Adipocyte (in vitro differentiated cells): ENCODE results near the gene FREM1.
A peak's percentile ranks its signal among the peaks of the same experiment; 100 is the strongest.

Experiments
- DNase-seq: peaks from one replicate; pipeline ENCODE4 v3.0.0-alpha.2; 2015; ENCODE audit warnings: low read depth
- H3K27me3 ChIP-seq: replicated peaks from 2 replicates; pipeline ENCODE4 v1.7.0; 2013; ENCODE audit warnings: mild to moderate bottlenecking, low read length, moderate library complexity; ENCODE audit not compliant: control insufficient read depth, insufficient read depth
- H3K36me3 ChIP-seq: 2 replicates; pipeline ENCODE4 v1.7.0; 2013; ENCODE audit warnings: low read length, mild to moderate bottlenecking, moderate library complexity; ENCODE audit not compliant: control insufficient read depth, insufficient read depth, severe bottlenecking
- H3K4me1 ChIP-seq: 2 replicates; pipeline ENCODE4 v1.7.0; 2013; ENCODE audit warnings: mild to moderate bottlenecking, low read length, moderate library complexity; ENCODE audit not compliant: control insufficient read depth, insufficient read depth
- H3K4me3 ChIP-seq: 2 replicates; pipeline ENCODE4 v1.7.0; 2013; ENCODE audit warnings: mild to moderate bottlenecking, low read length, moderate library complexity
- H3K9ac ChIP-seq: 2 replicates; pipeline ENCODE4 v1.7.0; 2013; ENCODE audit warnings: mild to moderate bottlenecking, low read length, moderate library complexity
- H3K9me3 ChIP-seq: 2 replicates; pipeline ENCODE4 v1.7.0; 2013; ENCODE audit warnings: mild to moderate bottlenecking, low read length, moderate library complexity; ENCODE audit not compliant: control insufficient read depth

FREM1 gene, protein sequence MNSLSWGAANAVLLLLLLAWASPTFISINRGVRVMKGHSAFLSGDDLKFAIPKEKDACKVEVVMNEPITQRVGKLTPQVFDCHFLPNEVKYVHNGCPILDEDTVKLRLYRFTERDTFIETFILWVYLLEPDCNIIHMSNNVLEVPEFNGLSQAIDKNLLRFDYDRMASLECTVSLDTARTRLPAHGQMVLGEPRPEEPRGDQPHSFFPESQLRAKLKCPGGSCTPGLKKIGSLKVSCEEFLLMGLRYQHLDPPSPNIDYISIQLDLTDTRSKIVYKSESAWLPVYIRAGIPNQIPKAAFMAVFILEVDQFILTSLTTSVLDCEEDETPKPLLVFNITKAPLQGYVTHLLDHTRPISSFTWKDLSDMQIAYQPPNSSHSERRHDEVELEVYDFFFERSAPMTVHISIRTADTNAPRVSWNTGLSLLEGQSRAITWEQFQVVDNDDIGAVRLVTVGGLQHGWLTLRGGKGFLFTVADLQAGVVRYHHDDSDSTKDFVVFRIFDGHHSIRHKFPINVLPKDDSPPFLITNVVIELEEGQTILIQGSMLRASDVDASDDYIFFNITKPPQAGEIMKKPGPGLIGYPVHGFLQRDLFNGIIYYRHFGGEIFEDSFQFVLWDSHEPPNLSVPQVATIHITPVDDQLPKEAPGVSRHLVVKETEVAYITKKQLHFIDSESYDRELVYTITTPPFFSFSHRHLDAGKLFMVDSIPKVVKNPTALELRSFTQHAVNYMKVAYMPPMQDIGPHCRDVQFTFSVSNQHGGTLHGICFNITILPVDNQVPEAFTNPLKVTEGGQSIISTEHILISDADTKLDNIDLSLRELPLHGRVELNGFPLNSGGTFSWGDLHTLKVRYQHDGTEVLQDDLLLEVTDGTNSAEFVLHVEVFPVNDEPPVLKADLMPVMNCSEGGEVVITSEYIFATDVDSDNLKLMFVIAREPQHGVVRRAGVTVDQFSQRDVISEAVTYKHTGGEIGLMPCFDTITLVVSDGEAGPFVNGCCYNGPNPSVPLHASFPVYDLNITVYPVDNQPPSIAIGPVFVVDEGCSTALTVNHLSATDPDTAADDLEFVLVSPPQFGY (N-terminal part only)

DNA sequence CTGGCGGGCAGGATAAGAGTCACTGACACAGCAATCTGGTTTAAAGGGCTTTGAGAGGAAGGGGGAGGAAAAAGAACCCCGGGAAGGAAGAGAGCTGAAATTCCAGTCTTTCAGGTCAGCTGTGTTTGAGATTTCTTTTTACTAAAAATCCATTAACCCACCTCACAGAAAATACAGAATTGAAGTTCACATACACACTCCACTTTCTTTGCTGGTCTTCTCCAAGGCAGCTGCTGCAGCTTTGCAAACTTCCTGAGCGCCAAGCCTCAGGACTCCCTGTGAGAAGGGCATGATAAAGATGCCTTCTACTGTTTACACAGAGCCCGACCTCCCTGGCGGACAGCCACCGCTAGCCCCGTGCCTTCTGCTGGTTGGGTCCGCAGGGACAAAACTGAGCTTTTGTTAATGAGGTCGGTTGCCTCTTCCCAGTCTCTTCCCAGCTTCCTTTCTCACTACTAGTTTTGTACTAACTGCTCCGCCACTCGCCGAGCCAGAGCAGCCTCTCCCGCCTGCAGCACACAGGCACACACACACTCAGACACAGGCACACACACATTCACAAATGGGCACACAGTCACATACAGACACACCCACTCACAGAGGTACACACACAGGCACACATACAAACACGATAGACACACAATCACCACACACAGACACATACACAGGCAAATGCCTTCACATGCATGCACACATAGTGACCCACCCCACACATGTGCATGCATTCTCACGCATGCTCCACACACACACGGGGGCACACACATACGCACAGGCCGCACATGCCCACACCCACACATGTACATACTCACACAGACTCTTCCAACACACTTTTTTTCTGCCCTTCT, at the start of gene FREM1:
TSS of gene FREM1 (minus strand) at position 468 of the 845 bp plus-strand sequence. CDS start 41,451 bp downstream, outside the sequence.
- no peaks in the 10 kb centered on the region for H3K9me3 ChIP-seq
- peak; percentile 7 for DNase-seq
- H3K4me1 ChIP-seq, result peaks cover 22% of the 10 kb centered on the region
- H3K9ac ChIP-seq, result peak within 1 kb of the TSS; percentile 59
- no peaks in the 10 kb centered on the region for H3K36me3 ChIP-seq
- H3K4me3 ChIP-seq, result peak within 1 kb of the TSS; percentile 75
- H3K27me3 ChIP-seq, result no peaks in the 10 kb centered on the region

DNA sequence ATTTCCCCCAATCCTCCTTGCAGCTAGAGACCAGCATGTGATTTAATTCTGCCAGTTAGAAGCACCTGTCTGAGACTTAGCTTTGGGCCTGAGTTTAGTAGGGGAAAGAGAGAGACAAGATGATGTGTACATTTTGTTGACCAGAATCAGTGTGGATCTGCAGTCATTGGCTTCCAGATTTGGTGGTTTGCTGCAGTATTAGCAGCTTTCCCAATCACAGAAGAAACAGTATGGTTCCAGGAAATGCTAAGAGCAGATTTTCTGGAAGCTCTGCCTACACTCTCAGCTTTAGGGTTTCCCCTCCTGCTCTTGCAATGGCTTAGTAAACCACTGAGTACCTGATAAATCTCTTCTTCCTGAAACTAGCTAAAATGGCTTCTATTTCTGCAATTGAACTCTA, 48.8 kb upstream of the FREM1 start:
- Histone ChIP-seq H3K4me3 (no peak overlapping the region), H3K9ac (no peak overlapping the region), H3K36me3 (no peaks in the 10 kb centered on the region), H3K4me1 (peaks cover 17% of the 10 kb centered on the region), H3K27me3 (no peaks in the 10 kb centered on the region), H3K9me3 (no peaks in the 10 kb centered on the region)
- no peak for DNase-seq

DNA sequence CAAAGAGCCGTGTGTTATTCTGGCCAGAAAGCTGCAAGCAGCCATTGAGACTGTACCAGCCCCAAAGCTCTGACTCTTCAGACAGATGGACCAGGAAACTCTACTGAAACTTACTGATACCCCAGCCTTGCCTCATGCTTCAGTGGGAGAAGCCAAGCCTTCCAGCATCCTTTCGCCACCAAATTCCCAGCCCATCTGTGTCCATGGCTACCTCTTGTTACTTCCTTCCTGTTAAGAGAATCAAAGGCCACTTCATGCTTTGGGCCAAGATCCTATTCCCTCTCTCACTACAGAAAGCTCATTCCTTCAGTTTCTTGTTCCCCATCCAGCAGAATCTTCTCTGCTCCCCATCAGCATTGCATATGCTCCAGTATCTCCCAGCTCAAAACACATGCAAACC, 46.9 kb upstream of the FREM1 start:
- H3K9ac ChIP-seq, result no peak overlapping the region
- H3K9me3 ChIP-seq, result no peaks in the 10 kb centered on the region
- no peaks in the 10 kb centered on the region for H3K36me3 ChIP-seq
- no peak overlapping the region for H3K4me3 ChIP-seq
- H3K27me3 ChIP-seq, result no peaks in the 10 kb centered on the region
- peaks cover 7% of the 10 kb centered on the region for H3K4me1 ChIP-seq
- DNase-seq, result no peak

DNA sequence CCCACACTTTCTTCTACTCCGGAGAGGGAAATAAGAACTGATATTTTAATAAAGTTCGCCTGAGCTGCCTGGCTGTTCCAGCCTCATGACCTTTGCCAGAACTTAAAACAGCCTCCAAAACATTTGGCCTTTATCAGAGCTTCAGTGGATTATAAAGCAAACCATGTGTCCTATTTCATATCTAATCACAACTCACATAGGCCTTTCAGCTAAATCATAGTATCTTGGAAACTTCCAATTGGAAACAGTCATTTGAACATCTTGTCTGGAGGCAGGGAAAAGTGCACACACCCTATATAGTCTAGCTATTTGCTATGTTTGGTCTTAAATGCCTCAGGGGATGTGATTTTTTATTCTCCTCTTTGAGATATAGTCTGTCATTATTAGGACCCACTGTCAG, 46.0 kb upstream of the FREM1 start:
- no peak overlapping the region for H3K4me3 ChIP-seq
- H3K9ac ChIP-seq, result no peak overlapping the region
- no peaks in the 10 kb centered on the region for H3K36me3 ChIP-seq
- peaks cover 2% of the 10 kb centered on the region for H3K4me1 ChIP-seq
- no peaks in the 10 kb centered on the region for H3K9me3 ChIP-seq
- DNase-seq, result no peak
- no peaks in the 10 kb centered on the region for H3K27me3 ChIP-seq

DNA sequence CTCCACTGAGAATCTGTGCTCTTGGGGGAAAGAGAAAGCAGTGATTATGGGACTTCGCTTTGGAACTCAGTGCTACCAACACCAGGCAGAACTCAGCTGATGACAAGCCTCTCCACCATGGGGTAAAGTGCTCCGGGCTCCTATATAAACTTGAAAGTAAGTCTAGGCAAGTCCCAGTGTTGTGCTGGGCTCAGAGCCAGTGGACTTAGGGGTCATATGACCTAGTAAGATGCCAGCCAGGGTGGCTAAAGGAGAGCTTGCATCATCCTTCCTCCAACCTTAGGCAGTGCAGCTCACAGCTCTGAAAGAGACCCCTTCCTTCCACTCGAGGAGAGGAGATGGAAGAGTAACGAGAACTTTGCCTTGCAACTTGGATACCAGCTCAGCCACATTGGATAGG, 35.1 kb upstream of the FREM1 start:
- no peaks in the 10 kb centered on the region for H3K9me3 ChIP-seq
- no peaks in the 10 kb centered on the region for H3K36me3 ChIP-seq
- no peak overlapping the region for H3K4me3 ChIP-seq
- H3K9ac ChIP-seq, result no peak overlapping the region
- DNase-seq, result no peak
- no peaks in the 10 kb centered on the region for H3K27me3 ChIP-seq
- H3K4me1 ChIP-seq, result peaks cover 11% of the 10 kb centered on the region

DNA sequence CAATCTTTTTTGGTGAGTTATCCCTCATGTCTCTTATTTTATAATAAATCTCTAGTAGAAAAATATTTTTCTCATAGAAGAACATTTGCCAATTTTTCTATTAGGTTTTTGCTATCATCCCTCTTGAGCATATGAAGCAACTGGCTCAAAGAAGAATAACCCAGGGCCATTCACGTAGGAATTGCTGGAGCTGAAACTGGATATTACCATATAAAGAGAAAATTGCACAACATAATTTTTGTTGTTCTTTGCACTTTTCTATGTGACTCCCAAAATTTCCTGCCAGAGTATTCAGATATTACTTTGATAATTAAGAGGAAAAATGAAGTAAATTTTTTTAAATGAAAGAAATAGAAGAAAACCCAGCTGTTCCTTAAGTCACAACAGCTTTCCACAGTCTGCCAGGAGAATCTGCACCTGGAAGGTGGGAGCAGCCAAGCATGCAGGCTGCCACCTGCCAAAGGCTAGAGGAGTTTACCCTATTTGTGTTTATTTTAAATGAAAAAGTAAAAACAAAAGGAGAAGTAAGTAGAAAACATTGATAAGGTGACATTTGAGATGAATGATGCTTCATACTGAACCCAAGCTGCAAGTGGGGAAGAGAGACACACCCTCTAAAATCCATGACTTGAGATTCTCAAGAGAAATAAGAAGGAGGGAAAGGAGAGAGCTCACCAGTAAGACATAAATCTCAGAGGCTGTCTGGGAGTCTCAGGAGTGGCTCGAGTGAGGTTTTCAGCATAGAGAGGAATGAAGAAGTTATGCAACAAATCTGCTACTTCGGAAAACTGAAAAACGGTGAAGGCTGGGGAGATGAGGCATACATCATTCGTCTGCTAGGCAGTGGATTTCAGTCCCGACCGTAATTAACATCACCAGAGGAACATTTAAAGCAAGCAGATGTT, 31.5 kb upstream of the FREM1 start:
- DNase-seq, result peak; percentile 8

DNA sequence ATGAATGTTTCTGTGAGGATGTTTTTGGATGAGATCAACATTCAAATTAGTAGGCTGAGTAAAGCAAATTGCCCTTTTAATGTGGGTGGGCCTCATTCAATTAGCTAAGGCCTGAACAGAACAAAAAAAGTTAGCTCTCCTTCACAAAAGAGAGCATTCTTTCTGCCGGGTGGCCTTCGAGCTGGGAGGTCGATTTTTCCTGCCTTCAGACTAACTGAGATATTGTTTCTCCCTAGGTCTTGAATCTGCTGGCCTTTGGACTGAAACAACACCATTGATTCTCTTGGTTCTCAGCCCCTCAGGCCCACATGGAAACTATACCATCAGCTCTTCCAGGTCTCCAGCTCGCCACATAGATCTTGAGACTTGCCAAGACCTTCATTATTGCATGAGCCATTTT, 29.1 kb upstream of the FREM1 start:
- Histone ChIP-seq H3K27me3 (no peaks in the 10 kb centered on the region), H3K4me3 (no peak overlapping the region), H3K36me3 (no peaks in the 10 kb centered on the region), H3K9me3 (no peaks in the 10 kb centered on the region), H3K4me1 (peaks cover 11% of the 10 kb centered on the region), H3K9ac (no peak overlapping the region)
- no peak for DNase-seq

More for the DNA sequence above, 31.5 kb upstream of the FREM1 start:
- Histone ChIP-seq H3K36me3 (no peaks in the 10 kb centered on the region), H3K27me3 (no peaks in the 10 kb centered on the region), H3K4me3 (no peak overlapping the region), H3K9me3 (no peaks in the 10 kb centered on the region), H3K9ac (no peak overlapping the region), H3K4me1 (peaks cover 11% of the 10 kb centered on the region)

DNA sequence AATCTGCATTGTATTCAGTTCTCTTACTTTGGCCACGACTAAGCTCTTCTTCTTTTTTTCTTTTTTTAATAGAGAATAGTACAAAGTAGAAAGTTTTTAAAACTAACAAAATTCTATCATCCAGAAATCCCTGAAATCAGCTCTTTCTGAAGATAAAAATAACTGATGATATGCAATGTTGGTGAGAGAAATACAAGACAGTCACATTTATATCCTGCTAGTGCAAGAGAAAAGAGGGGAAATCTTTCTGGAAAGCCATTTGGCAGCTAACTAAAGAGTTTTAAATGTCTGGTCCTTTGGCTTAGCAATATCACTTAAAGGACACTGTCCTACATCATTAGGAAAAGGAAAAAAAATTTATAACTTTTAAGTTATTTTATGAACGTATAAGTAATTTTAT, 27.0 kb upstream of the FREM1 start:
- no peak overlapping the region for H3K9ac ChIP-seq
- H3K27me3 ChIP-seq, result no peaks in the 10 kb centered on the region
- no peak for DNase-seq
- H3K9me3 ChIP-seq, result no peaks in the 10 kb centered on the region
- peaks cover 10% of the 10 kb centered on the region for H3K4me1 ChIP-seq
- H3K36me3 ChIP-seq, result no peaks in the 10 kb centered on the region
- H3K4me3 ChIP-seq, result no peak overlapping the region

DNA sequence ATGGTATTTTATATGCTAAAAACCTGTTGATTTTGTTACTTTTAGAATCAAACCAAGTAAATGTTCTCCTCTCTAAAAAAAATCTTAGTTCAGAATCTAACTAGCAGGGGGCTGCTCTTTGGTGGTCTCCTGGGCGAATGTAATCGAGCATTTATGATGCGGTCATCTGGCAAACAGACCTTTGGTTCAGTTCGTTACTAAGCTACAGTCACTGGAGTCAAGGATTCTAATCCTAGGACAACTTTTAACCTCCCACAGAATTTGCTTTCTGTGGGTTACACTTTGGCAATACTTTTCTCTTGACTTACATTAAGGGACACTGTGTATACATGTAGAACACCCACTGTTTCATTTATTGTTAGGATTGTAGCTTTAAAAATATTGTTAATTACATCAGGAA, 26.3 kb upstream of the FREM1 start:
- H3K9me3 ChIP-seq, result no peaks in the 10 kb centered on the region
- H3K4me3 ChIP-seq, result no peak overlapping the region
- H3K4me1 ChIP-seq, result peaks cover 3% of the 10 kb centered on the region
- H3K36me3 ChIP-seq, result no peaks in the 10 kb centered on the region
- no peak overlapping the region for H3K9ac ChIP-seq
- no peaks in the 10 kb centered on the region for H3K27me3 ChIP-seq
- DNase-seq, result no peak

DNA sequence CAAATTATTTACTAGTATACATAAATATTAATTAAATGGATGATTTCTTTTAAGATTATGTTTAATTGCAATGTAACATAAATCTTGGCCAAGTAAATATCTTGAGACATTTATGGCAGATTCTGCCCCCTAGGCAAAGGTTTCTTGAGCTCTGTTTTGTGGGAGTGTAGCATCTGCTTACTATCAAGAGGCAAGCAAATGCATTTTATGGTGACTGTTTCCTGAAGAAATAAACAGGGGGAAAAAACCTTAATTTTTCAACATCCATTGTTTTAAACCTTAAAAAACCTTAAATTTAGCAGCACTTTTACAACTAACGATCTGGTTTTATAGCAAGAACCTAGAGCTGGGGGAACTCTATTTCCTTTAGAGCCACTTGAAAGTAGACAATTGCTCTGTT, 25.7 kb upstream of the FREM1 start:
- H3K4me3 ChIP-seq, result no peak overlapping the region
- no peaks in the 10 kb centered on the region for H3K9me3 ChIP-seq
- H3K36me3 ChIP-seq, result no peaks in the 10 kb centered on the region
- DNase-seq, result no peak
- H3K27me3 ChIP-seq, result no peaks in the 10 kb centered on the region
- no peak overlapping the region for H3K9ac ChIP-seq
- no peaks in the 10 kb centered on the region for H3K4me1 ChIP-seq
